ENCODE measurements around the gene APLNR. TPM values are rescaled to one million over a fixed set of nuclear protein-coding genes. Genes with fewer than 3 reads are reported as not detected.

Gene APLNR
- total RNA-seq, 1 experiment from 2014 or later: not detected

GRCh38 chr11:57190548-57190947, 46.5 kb downstream of the APLNR start:
- Histone ChIP-seq H3K9me3 (ENCODE audit: control insufficient read depth in 1 of 2, insufficient read depth in 1 of 2, low read depth in 1 of 2, low read length in 2 of 2) (no peaks in the 10 kb centered on the region), H3K9ac (ENCODE audit: low read length) (no peak overlapping the region), H3K27me3 (ENCODE audit: insufficient read depth, low read length) (0 out of 2 replicates have a peak, but pooled peaks cover 22% of the 10 kb centered on the region), H2AFZ (ENCODE audit: low read depth, low read length, poor library complexity, severe bottlenecking) (no peak overlapping the region), H3K4me1 (ENCODE audit: control insufficient read depth in 1 of 2, insufficient read depth in 2 of 2, low read length in 2 of 2) (no peaks in the 10 kb centered on the region), H3K36me3 (ENCODE audit: control insufficient read depth in 1 of 2, insufficient read depth in 2 of 2, low read length in 2 of 2) (no peaks in the 10 kb centered on the region), H4K20me1 (ENCODE audit: insufficient read depth) (no peaks in the 10 kb centered on the region), H3K9me2 (ENCODE audit: insufficient read depth) (no peaks in the 10 kb centered on the region), H3K79me2 (ENCODE audit: insufficient read depth, low read length) (no peaks in the 10 kb centered on the region), H3K27ac (ENCODE audit: low read depth, low read length) (no peak overlapping the region), H3K4me2 (ENCODE audit: low read length) (no peak overlapping the region), H3K4me3 (replicated peaks in 1 of 2; ENCODE audit: low read depth in 1 of 2, low read length in 2 of 2) (no peak overlapping the region)
- ChIA-PET RAD21 (ENCODE audit: low non-redundant PET in 1 of 2, low total read pairs in 2 of 2, uncharacterized antibody in 2 of 2, unreplicated experiment in 2 of 2) (no interaction called here), POLR2A (no interaction called here), CTCF (no interaction called here)
- intact Hi-C loops (cut with micrococcal nuclease): no loop called here
- no TSS peak for BruUV-seq (replicated peaks)
- ATAC-seq (no peak), DNase-seq (ENCODE audit: low read depth, low spot score) (no peak)
- no peak for TF ChIP-seq FOSL1 (IDR thresholded peaks at IDR 0.05; ENCODE audit: low read depth)
- no peak for TF ChIP-seq SP1 (IDR thresholded peaks at IDR 0.05; ENCODE audit: low read depth)
- TF ChIP-seq TCF7L2 (IDR thresholded peaks at IDR 0.05; ENCODE audit: borderline replicate concordance, extremely low read depth, insufficient read depth, insufficient read length): no peak
- TF ChIP-seq POLR2AphosphoS5 (IDR thresholded peaks at IDR 0.05; ENCODE audit: low read depth, low read length): no peak
- no peak for TF ChIP-seq CEBPB (IDR thresholded peaks at IDR 0.05; ENCODE audit: low read depth)
- TF ChIP-seq EGR1 (IDR thresholded peaks at IDR 0.05; ENCODE audit: low read depth): no peak
- TF ChIP-seq RAD21 (IDR thresholded peaks at IDR 0.05; ENCODE audit: low read depth): no peak
- TF ChIP-seq CBX3 (IDR thresholded peaks at IDR 0.05; ENCODE audit: low read depth): no peak
- no peak for TF ChIP-seq ATF3 (IDR thresholded peaks at IDR 0.05)
- no peak for TF ChIP-seq SIN3A (IDR thresholded peaks at IDR 0.05; ENCODE audit: low read depth)
- TF ChIP-seq, protein P1, sequence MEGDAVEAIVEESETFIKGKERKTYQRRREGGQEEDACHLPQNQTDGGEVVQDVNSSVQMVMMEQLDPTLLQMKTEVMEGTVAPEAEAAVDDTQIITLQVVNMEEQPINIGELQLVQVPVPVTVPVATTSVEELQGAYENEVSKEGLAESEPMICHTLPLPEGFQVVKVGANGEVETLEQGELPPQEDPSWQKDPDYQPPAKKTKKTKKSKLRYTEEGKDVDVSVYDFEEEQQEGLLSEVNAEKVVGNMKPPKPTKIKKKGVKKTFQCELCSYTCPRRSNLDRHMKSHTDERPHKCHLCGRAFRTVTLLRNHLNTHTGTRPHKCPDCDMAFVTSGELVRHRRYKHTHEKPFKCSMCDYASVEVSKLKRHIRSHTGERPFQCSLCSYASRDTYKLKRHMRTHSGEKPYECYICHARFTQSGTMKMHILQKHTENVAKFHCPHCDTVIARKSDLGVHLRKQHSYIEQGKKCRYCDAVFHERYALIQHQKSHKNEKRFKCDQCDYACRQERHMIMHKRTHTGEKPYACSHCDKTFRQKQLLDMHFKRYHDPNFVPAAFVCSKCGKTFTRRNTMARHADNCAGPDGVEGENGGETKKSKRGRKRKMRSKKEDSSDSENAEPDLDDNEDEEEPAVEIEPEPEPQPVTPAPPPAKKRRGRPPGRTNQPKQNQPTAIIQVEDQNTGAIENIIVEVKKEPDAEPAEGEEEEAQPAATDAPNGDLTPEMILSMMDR (IDR thresholded peaks at IDR 0.05 in 2 of 3, conservative IDR thresholded peaks at IDR 0.05 in 1 of 3; ENCODE audit: borderline replicate concordance in 1 of 3, insufficient read depth in 1 of 3, low read depth in 2 of 3, low read length in 2 of 3): no peak
- TF ChIP-seq, protein P2, sequence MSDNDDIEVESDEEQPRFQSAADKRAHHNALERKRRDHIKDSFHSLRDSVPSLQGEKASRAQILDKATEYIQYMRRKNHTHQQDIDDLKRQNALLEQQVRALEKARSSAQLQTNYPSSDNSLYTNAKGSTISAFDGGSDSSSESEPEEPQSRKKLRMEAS (IDR thresholded peaks at IDR 0.05): no peak
- TF ChIP-seq ZBTB33 (IDR thresholded peaks at IDR 0.05; ENCODE audit: extremely low read depth, insufficient replicate concordance, low read length): no peak
- no peak for TF ChIP-seq REST (IDR thresholded peaks at IDR 0.05; ENCODE audit: low read depth)
- TF ChIP-seq SRF (IDR thresholded peaks at IDR 0.05; ENCODE audit: low read depth): no peak
- TF ChIP-seq POLR2A (IDR thresholded peaks at IDR 0.05; ENCODE audit: borderline replicate concordance, extremely low read depth, insufficient read depth, insufficient read length): no peak
- no peak for TF ChIP-seq YY1 (IDR thresholded peaks at IDR 0.05; ENCODE audit: extremely low read depth, insufficient replicate concordance, low read depth, low read length)
- no peak for TF ChIP-seq EZH2phosphoT487 (IDR thresholded peaks at IDR 0.05; ENCODE audit: borderline replicate concordance)
- no peak for TF ChIP-seq ELF1 (IDR thresholded peaks at IDR 0.05; ENCODE audit: borderline replicate concordance, low read depth)
- no peak for TF ChIP-seq ZNF274 (IDR thresholded peaks at IDR 0.05; ENCODE audit: low read depth, low read length)

Data from HCT116 (cell line).